ENCODE data around the gene CHCHD3. TPM values are rescaled to one million over a fixed set of nuclear protein-coding genes. Genes with fewer than 3 reads are reported as not detected.
A peak's percentile ranks its signal among the peaks of the same experiment; 100 is the strongest.

Gene CHCHD3
- total RNA-seq, 1 experiment from 2014 or later = 100 TPM

GRCh38 chr7:133091943-133092464 lies 10.1 kb upstream of the CHCHD3 start:
- no TSS peak for BruUV-seq (replicated peaks)

DNA sequence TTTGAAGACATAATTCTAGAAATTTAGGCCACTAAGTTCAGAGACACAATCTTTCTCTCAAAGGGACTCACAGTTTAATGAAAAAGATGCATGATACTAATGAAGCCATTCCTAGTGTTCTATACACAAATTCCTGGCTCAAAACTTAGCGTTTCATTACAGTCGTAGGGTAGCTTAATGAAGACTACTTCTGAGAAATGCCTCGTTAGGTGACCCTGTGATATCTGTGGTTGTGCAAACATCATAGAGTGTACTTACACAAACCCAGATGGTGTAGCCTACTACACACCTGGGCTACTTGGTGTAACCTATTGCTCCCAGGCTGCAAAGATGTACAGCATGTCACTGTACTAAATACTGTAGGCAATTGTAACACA lies 488 bp upstream of the CHCHD3 start:
- H2AFZ ChIP-seq = peak overlapping the region; percentile 55; the same call in 1 of the 2 replicates
- H3K27me3 ChIP-seq (ENCODE audit: insufficient read depth, low read depth) = peaks cover 18% of the 10 kb centered on the region
- H3K9me2 ChIP-seq (ENCODE audit: insufficient read depth) = no peaks in the 10 kb centered on the region
- peak overlapping the region; percentile 52 for H3K4me2 ChIP-seq
- H3F3A ChIP-seq (ENCODE audit: insufficient read depth, low read depth) = no peaks in the 10 kb centered on the region
- TF ChIP-seq EZH2 (IDR thresholded peaks at IDR 0.05; ENCODE audit: low read depth) = no peak
- TF ChIP-seq, protein P1, sequence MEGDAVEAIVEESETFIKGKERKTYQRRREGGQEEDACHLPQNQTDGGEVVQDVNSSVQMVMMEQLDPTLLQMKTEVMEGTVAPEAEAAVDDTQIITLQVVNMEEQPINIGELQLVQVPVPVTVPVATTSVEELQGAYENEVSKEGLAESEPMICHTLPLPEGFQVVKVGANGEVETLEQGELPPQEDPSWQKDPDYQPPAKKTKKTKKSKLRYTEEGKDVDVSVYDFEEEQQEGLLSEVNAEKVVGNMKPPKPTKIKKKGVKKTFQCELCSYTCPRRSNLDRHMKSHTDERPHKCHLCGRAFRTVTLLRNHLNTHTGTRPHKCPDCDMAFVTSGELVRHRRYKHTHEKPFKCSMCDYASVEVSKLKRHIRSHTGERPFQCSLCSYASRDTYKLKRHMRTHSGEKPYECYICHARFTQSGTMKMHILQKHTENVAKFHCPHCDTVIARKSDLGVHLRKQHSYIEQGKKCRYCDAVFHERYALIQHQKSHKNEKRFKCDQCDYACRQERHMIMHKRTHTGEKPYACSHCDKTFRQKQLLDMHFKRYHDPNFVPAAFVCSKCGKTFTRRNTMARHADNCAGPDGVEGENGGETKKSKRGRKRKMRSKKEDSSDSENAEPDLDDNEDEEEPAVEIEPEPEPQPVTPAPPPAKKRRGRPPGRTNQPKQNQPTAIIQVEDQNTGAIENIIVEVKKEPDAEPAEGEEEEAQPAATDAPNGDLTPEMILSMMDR (conservative IDR thresholded peaks at IDR 0.05) = no peak
- no TSS peak for BruUV-seq (replicated peaks)
- H4K20me1 ChIP-seq (ENCODE audit: insufficient read depth) = peaks cover 8% of the 10 kb centered on the region
- CTCF ChIA-PET = interaction anchor here (0.6 kb wide), 1 partner anchor 169 kb away, joined by 3 read pairs; no protein-coding TSS in a partner anchor
- POLR2A ChIA-PET (ENCODE audit: unreplicated experiment) = interaction anchor here (0.5 to 0.8 kb wide), 4 partner anchors 71 to 922 kb away, joined by 3 to 15 read pairs (median 4); no protein-coding TSS in a partner anchor
- no peak overlapping the region for H3K4me3 ChIP-seq
- no peaks in the 10 kb centered on the region; the same call in 1 of the 2 replicates for H3K36me3 ChIP-seq (ENCODE audit: low read depth)
- no peaks in the 10 kb centered on the region; the same call in 1 of the 2 replicates for H3K9me3 ChIP-seq (ENCODE audit: insufficient read depth, low read depth)
- intact Hi-C loops (cut with micrococcal nuclease; ENCODE audit: unreplicated experiment) = loop anchor here (2.0 to 10.0 kb wide), 2 partner anchors 172 to 1234 kb away; partner anchors contain the start of genes EXOC4 and SLC35B4
- DNase-seq = no peak
- H3K4me1 ChIP-seq (replicated peaks; ENCODE audit: insufficient read depth) = peaks cover 9% of the 10 kb centered on the region; the same call in 1 of the 2 replicates
- H3K27ac ChIP-seq = no peak overlapping the region
- H3K79me2 ChIP-seq (ENCODE audit: low read depth) = peaks cover 44% of the 10 kb centered on the region

More at GRCh38 chr7:133091943-133092464, 10.1 kb upstream of the CHCHD3 start:
- no peak for DNase-seq
- Histone ChIP-seq H3F3A (ENCODE audit: insufficient read depth, low read depth) (no peaks in the 10 kb centered on the region), H3K27me3 (ENCODE audit: insufficient read depth, low read depth) (peaks cover 53% of the 10 kb centered on the region), H3K36me3 (ENCODE audit: low read depth) (no peaks in the 10 kb centered on the region), H3K4me3 (no peak overlapping the region), H3K27ac (no peak overlapping the region), H3K9me3 (ENCODE audit: insufficient read depth, low read depth) (no peaks in the 10 kb centered on the region), H3K79me2 (ENCODE audit: low read depth) (no peaks in the 10 kb centered on the region), H3K4me2 (no peak overlapping the region), H3K4me1 (replicated peaks; ENCODE audit: insufficient read depth) (no peaks in the 10 kb centered on the region), H4K20me1 (ENCODE audit: insufficient read depth) (no peaks in the 10 kb centered on the region), H2AFZ (no peak overlapping the region), H3K9me2 (ENCODE audit: insufficient read depth) (no peaks in the 10 kb centered on the region)
- TF ChIP-seq, protein P1 (conservative IDR thresholded peaks at IDR 0.05) = no peak
- no peak for TF ChIP-seq EZH2 (IDR thresholded peaks at IDR 0.05; ENCODE audit: low read depth)
- intact Hi-C loops (cut with micrococcal nuclease; ENCODE audit: unreplicated experiment) = no loop called here
- ChIA-PET POLR2A (ENCODE audit: unreplicated experiment) (no interaction called here), CTCF (no interaction called here)

DNA sequence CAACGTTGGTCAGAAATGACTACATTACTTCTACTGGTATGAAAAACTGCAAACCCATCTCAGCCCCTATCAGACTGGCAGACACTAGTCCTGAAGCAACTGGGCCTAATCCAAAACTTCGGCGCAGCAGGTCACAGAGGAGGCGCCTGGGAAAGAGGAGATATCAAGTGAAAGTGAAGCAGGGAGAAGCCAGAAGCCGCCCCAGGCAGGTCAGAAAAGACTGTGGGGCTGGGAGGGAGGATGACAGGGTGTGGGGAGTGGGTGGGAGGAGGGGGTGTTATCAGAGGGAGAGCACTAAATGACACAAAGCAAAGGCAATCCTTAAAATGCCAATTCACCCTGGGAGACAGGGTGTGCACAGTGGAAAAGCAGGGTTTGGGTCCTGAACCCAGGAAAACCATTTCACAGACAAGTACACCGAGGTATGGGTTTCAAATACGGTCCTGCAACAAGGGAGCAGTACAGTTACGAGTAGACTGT lies 731 bp downstream of the CHCHD3 start:
- Histone ChIP-seq H3K4me1 (replicated peaks; ENCODE audit: insufficient read depth) (peaks cover 9% of the 10 kb centered on the region; the same call in 1 of the 2 replicates), H3K36me3 (ENCODE audit: low read depth) (peaks cover 4% of the 10 kb centered on the region; the same call in 1 of the 2 replicates), H4K20me1 (ENCODE audit: insufficient read depth) (peaks cover 11% of the 10 kb centered on the region), H3K4me3 (peak overlapping the region; percentile 88), H3K27me3 (ENCODE audit: insufficient read depth, low read depth) (peaks cover 8% of the 10 kb centered on the region; the same call in 1 of the 2 replicates), H3K9me2 (ENCODE audit: insufficient read depth) (no peaks in the 10 kb centered on the region), H3K9me3 (ENCODE audit: insufficient read depth, low read depth) (no peaks in the 10 kb centered on the region; the same call in 1 of the 2 replicates), H3F3A (ENCODE audit: insufficient read depth, low read depth) (no peaks in the 10 kb centered on the region), H2AFZ (peak overlapping the region; percentile 90), H3K79me2 (ENCODE audit: low read depth) (peaks cover 56% of the 10 kb centered on the region), H3K4me2 (peak overlapping the region; percentile 99), H3K27ac (0 out of 2 replicates have a peak overlapping the region, but pooled peaks have one; percentile 10)
- TF ChIP-seq, protein P1 (conservative IDR thresholded peaks at IDR 0.05) = no peak
- TF ChIP-seq EZH2 (IDR thresholded peaks at IDR 0.05; ENCODE audit: low read depth) = no peak
- peak in 1 of 2 experiments; percentile 17 for DNase-seq
- intact Hi-C loops (cut with micrococcal nuclease; ENCODE audit: unreplicated experiment) = loop anchor here (10.0 kb wide), 1 partner anchor 174 kb away; the partner anchor contains the start of gene EXOC4
- POLR2A ChIA-PET (ENCODE audit: unreplicated experiment) = interaction anchor here (0.6 kb wide), 1 partner anchor 1905 kb away, joined by 4 read pairs; the partner anchor contains the start of gene AGBL3
- CTCF ChIA-PET = interaction anchor here (0.6 kb wide), 1 partner anchor 1092 kb away, joined by 5 read pairs; no protein-coding TSS in a partner anchor
- BruUV-seq (replicated peaks) = TSS peak; percentile 42

Measured in PC-9 (cell line).